Lung (tissue), 12 donors: ENCODE measurements around the gene MAP2K7. TPM values are rescaled to one million over a fixed set of nuclear protein-coding genes. Genes with fewer than 3 reads are reported as not detected.

Experiments
- ATAC-seq: fragments of 200-7000 bp; cut with Tn5 transposase; one replicate; pipeline ENCODE4 v1.9.1; 2020; ENCODE audit warnings: moderate number of reproducible peaks; ENCODE audit not compliant: insufficient read depth, low FRiP score
- DNase-seq, 3 donors: peaks; one replicate each; pipeline ENCODE4 v3.0.0-alpha.2; 2013 to 2017
- H3K27ac ChIP-seq, 2 donors: one replicate each; pipeline ENCODE4 v1.5.1; 2013; ENCODE audit warnings: mild to moderate bottlenecking in 2 of 2, moderate library complexity in 2 of 2, control low read depth in 1 of 2, inconsistent platforms in 1 of 2, low read depth in 1 of 2, low read length in 1 of 2
- H3K27me3 ChIP-seq, 3 donors: one replicate each; pipeline ENCODE4 v1.5.1; 2013; ENCODE audit warnings: low read length in 2 of 3; ENCODE audit not compliant: control insufficient read depth in 3 of 3, insufficient read depth in 3 of 3
- H3K36me3 ChIP-seq, 4 donors: one replicate each; pipeline ENCODE4 v1.5.1; 2013; ENCODE audit warnings: low read length in 4 of 4, mild to moderate bottlenecking in 1 of 4, moderate library complexity in 1 of 4; ENCODE audit not compliant: control insufficient read depth in 4 of 4, insufficient read depth in 4 of 4
- H3K4me1 ChIP-seq, 5 donors: one replicate each; pipeline ENCODE4 v1.5.1; 2013; ENCODE audit warnings: low read length in 5 of 5, mild to moderate bottlenecking in 2 of 5, moderate library complexity in 1 of 5; ENCODE audit not compliant: control insufficient read depth in 5 of 5, insufficient read depth in 5 of 5
- H3K4me3 ChIP-seq: one replicate; pipeline ENCODE4 v1.5.1; 2013; ENCODE audit warnings: mild to moderate bottlenecking, control low read depth, moderate library complexity
- H3K9ac ChIP-seq, 2 donors: one replicate each; pipeline ENCODE4 v1.5.1; 2013; ENCODE audit warnings: low read length in 2 of 2, control low read depth in 1 of 2; ENCODE audit not compliant: insufficient read depth in 1 of 2
- H3K9me3 ChIP-seq, 4 donors: one replicate each; pipeline ENCODE4 v1.5.1; 2013; ENCODE audit warnings: low read length in 3 of 4, mild to moderate bottlenecking in 1 of 4, moderate library complexity in 1 of 4; ENCODE audit not compliant: control insufficient read depth in 4 of 4, insufficient read depth in 3 of 4
- CTCF ChIP-seq: IDR thresholded peaks from 2 replicates; pipeline ENCODE4 v1.5.1; 2012; ENCODE audit warnings: mild to moderate bottlenecking; ENCODE audit errors: control extremely low read depth, extremely low read depth
- WGBS, 2 donors: extraction: QIAGEN DNeasy Blood & Tissue Kit; methylation state at CpG; one replicate each; pipeline ENCODE4 v1.1.7; 2013; 5-methylcytosine and 5-hydroxymethylcytosine counted together
- polyA plus RNA-seq, 2 donors: library from polyadenylated mRNA; stranded (reverse); fragments of 200-250 nt; gene quantifications; one replicate each; pipeline ENCODE4 v1.2.1, GENCODE V29; 2013
- total RNA-seq, 2 donors: library from RNA; depleted of rRNA in 1 of 2; stranded (reverse); fragments of >200 nt in 1 of 2; gene quantifications; one replicate each; pipeline ENCODE4 v1.2.1, GENCODE V29; 2014 to 2021
- donor health status: control.
- donor health status: control.
- donor health status: Bipolar disorder and iron deficiency.
- donor health status: healthy.
- donor health status: DM: yes; HTN: yes; CAD: no.

MAP2K7 gene
- total and polyA plus RNA-seq, 4 donors = 17.8 to 41.7 (median 23.4) TPM

- H3K4me1 ChIP-seq = peaks cover 0 to 21% (median 6%) of the 10 kb centered on the region in 5 donors
- no peak overlapping the region for H3K4me3 ChIP-seq
- no peak for DNase-seq
- no peak for ATAC-seq
- H3K27me3 ChIP-seq = no peaks in the 10 kb centered on the region
- WGBS, 2 donors = 93 to 97% methylated on average over 7 of the region's 7 CpGs
- H3K9me3 ChIP-seq = no peaks in the 10 kb centered on the region
- H3K36me3 ChIP-seq = peaks cover 0 to 6% (median 0%) of the 10 kb centered on the region in 4 donors
- TF ChIP-seq CTCF = no peak
- H3K27ac ChIP-seq = no peak overlapping the region
- H3K9ac ChIP-seq = no peak overlapping the region
Observed at GRCh38 chr19:7901337-7901736, 2.3 kb upstream of the MAP2K7 start.

GRCh38 chr19:7902796-7903243 lies 857 bp upstream of the MAP2K7 start:
- DNase-seq (peak in 1 of 3 donors; percentile 27), ATAC-seq (no peak)
- peak overlapping the region; percentile 65 to 76 for H3K27ac ChIP-seq

GRCh38 chr19:7904074-7905020 lies 670 bp downstream of the MAP2K7 start:
- no peaks in the 10 kb centered on the region for H3K27me3 ChIP-seq
- H3K9me3 ChIP-seq = peaks cover 0 to 2% (median 0%) of the 10 kb centered on the region in 4 donors
- peaks cover 0 to 22% (median 6%) of the 10 kb centered on the region in 5 donors for H3K4me1 ChIP-seq
- peak overlapping the region; percentile 74 for H3K4me3 ChIP-seq
- H3K27ac ChIP-seq = peak overlapping the region; percentile 89 to 94
- peaks cover 0 to 17% (median 2%) of the 10 kb centered on the region in 4 donors for H3K36me3 ChIP-seq
- DNase-seq (peak in 1 of 3 donors; percentile 33), ATAC-seq (peak; percentile 39)
- peak overlapping the region; percentile 72 to 75 for H3K9ac ChIP-seq
- no peak for TF ChIP-seq CTCF
- WGBS, 2 donors = 10 to 21% methylated on average over 37 to 68 of the region's 68 CpGs

More at GRCh38 chr19:7902796-7903243, 857 bp upstream of the MAP2K7 start:
- peak overlapping the region; percentile 41 to 72 for H3K9ac ChIP-seq
- 11 to 19% methylated on average over 20 of the region's 20 CpGs for WGBS, 2 donors
- TF ChIP-seq CTCF = no peak
- peaks cover 0 to 11% (median 2%) of the 10 kb centered on the region in 4 donors for H3K36me3 ChIP-seq
- peaks cover 0 to 22% (median 6%) of the 10 kb centered on the region in 5 donors for H3K4me1 ChIP-seq
- H3K27me3 ChIP-seq = no peaks in the 10 kb centered on the region
- no peaks in the 10 kb centered on the region for H3K9me3 ChIP-seq
- peak overlapping the region; percentile 12 for H3K4me3 ChIP-seq
